SK-N-DZ (cell line): ENCODE measurements around the gene CRTC1.
"Not testable (repeated sequence)": the region's sequence is repeated elsewhere in the genome, so short reads cannot be mapped to it uniquely, and the experiment has no call there.

Experiments
- DNase-seq: peaks from one replicate; pipeline ENCODE4 v3.0.0-alpha.2; 2015; ENCODE audit warnings: low spot score

The CRTC1 gene

GRCh38 chr19:18798384-18799352 lies 115.2 kb downstream of the CRTC1 start:
- no peak for DNase-seq

GRCh38 chr19:18799389-18799970 lies 116.0 kb downstream of the CRTC1 start:
- DNase-seq = no peak

GRCh38 chr19:18800079-18800478 lies 116.6 kb downstream of the CRTC1 start:
- no peak for DNase-seq

GRCh38 chr19:18800636-18801035 lies 117.2 kb downstream of the CRTC1 start:
- DNase-seq = no peak

GRCh38 chr19:18802354-18802753 lies 118.9 kb downstream of the CRTC1 start:
- no peak for DNase-seq

GRCh38 chr19:18803550-18804138 lies 120.2 kb downstream of the CRTC1 start:
- no peak for DNase-seq

- no peak for DNase-seq
These were observed 120.7 kb downstream of the CRTC1 start for GRCh38 chr19:18804139-18804601.

GRCh38 chr19:18804643-18805042 lies 121.2 kb downstream of the CRTC1 start:
- no peak for DNase-seq

GRCh38 chr19:18807861-18808331 lies 124.4 kb downstream of the CRTC1 start:
- no peak for DNase-seq

GRCh38 chr19:18809149-18809868 lies 125.8 kb downstream of the CRTC1 start:
- DNase-seq = no peak

- DNase-seq = not testable (repeated sequence)
These were observed 128.2 kb downstream of the CRTC1 start for GRCh38 chr19:18811638-18812037.

- DNase-seq = no peak
These were observed 130.6 kb downstream of the CRTC1 start for GRCh38 chr19:18814063-18814462.

GRCh38 chr19:18815673-18816072 lies 132.2 kb downstream of the CRTC1 start:
- DNase-seq = no peak

GRCh38 chr19:18816645-18817044 lies 133.2 kb downstream of the CRTC1 start:
- not testable (repeated sequence) for DNase-seq

GRCh38 chr19:18817574-18817973 lies 134.1 kb downstream of the CRTC1 start:
- DNase-seq = no peak

GRCh38 chr19:18828786-18829185 lies 145.3 kb downstream of the CRTC1 start:
- no peak for DNase-seq

GRCh38 chr19:18830488-18830887 lies 147.0 kb downstream of the CRTC1 start:
- DNase-seq = no peak

GRCh38 chr19:18831524-18832305 lies 148.2 kb downstream of the CRTC1 start, which contains the start of gene UPF1:
Gene UPF1 (plus strand): TSS chr19:18831959. CDS start chr19:18832210, 251 bp downstream.
- DNase-seq = peak; percentile 90
